CD4-positive, alpha-beta T cell treated with Interleukin-6 at 100 ng/mL for 8 hours (primary cell): ENCODE measurements around the gene CASP10.
"Not testable (repeated sequence)": the region's sequence is repeated elsewhere in the genome, so short reads cannot be mapped to it uniquely, and the experiment has no call there.

Source experiments
- DNase-seq: peaks from one replicate; pipeline ENCODE4 v3.0.0-alpha.2; 2020; ENCODE audit warnings: mixed read lengths, low spot score

Gene CASP10

DNA sequence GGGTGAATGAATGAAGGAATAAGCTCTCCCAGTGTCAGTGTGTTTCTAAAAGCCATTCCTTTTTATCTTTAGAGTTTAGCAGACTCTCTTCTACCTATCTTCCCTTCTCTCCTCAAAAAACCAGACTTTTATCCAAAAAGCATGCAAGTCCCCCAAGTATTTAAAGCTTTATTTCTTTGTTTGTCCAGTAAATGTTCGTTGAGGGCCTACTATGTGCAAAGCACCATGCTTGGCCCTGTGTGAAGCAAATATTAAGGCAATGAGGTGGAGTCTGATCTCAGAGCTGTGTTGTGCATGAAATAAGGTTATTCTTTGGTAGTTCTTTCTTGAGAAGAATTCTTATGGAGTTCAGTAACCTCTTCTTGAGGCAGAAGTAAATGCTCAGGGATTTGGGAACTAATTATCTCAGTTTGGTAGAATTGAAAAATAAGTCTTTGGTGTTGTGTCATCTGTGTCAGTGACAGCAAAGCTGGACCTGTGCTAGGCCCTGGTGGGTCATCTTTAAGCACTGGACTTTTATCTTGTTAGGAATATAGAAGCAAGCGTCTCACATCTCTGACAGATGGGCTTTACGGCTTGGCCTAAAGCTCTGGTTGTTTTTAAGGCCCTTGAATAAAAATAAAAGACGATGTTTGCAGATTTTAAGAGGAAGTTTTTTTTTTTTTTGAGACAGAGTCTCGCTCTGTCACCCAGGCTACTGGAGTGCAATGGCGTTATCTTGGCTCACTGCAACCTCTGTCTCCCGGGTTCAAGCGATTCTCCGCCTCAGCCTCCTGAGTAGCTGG lies 28.1 kb upstream of the CASP10 start:
- DNase-seq, result no peak

DNA sequence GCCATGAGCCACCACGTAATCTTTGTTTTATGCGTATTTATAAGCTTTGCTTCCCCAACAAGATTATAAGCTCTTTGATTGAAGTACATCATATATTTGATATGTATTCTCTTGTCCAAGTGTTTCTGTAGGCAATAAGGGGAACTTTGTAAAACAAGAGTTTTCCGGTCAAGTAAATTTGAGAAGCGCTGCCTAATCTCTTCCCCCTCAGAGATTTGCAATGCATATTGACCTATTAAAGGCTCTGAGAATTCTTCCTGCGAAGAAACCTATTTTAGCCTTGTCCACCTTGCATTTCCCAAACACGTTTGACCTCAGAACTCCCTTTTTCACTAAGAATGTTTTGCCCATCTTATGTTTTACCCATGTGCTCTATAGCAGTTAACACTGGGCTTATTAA lies 26.9 kb upstream of the CASP10 start:
- DNase-seq, result no peak

- DNase-seq, result no peak
These were observed 26.3 kb upstream of the CASP10 start for GRCh38 chr2:201156640-201157039.

DNA sequence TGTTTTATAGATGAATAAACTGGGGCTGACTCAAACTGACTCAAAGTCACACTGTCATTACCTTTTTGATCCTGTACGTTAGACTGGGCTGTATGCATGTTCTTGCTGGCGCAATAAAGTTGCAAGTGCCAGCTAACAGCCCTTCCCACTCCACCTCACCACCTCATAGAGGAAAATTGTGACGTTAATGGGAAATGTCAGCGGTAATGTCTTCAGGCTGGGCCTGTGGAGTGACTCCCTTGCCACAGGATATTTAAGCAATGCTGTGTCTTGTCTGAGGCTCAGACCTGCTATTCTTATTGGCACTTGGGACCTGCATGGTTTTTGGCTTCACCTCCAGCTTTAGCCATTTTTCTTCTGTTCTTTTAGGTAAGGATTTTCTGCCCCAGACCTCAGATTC lies 25.2 kb upstream of the CASP10 start:
- DNase-seq, result no peak

DNA sequence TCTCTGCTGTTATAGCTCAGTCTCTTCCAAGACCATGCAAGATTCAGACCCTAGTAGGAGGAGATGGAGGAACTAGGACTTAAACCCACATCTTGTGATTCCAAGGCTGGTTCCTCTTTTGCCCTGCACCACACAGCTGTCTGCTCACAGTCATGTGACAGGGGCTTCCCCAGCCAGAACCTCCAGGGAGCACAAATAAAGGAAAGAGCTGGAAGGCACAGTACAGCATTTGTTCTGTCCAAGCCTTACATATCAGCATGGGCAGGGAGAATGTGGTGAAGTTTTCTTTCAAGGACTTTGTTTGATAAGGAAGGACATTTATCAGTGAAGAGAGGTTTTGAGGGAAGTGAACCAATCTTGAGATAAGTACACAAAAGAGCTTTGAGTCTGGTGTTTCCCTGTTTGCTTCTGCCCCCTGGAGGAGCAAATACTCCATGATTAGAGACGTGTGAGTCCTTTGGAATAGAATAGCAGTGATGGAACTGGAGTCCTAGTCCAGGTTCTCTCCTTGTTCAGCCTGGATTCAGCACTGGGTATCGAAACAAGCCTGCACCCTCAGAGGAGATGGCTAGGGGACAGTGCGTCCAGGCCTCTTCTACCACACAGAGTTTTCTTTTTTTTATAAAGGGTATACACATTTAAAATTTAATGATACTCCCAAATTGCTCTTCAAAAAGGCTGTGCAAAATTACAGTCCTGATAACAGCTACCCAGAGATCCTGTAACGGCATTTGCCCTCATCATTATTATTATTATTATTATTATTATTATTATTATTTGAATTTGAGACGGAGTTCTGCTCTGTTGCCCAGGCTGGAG lies 24.6 kb upstream of the CASP10 start:
- DNase-seq, result peak; percentile 65

DNA sequence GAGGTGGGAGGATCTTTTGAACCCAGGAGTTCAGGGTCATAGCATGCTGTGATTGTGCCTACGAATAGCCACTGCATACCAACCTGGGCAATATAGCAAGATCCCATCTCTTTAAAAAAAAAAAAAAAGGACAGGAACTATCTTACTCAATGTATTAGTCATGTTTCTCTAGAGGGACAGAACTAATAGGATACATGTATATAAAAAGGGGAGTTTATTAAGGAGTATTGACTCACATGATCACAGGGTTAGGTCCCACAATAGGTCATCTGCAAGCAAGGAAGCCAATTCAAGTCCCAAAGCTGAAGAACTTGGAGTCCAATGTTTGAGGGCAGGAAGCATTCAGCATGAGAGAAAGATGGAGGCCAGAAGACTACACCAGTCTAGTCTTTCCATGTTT lies 18.8 kb upstream of the CASP10 start:
- no peak for DNase-seq

GRCh38 chr2:201167546-201167945 lies 15.4 kb upstream of the CASP10 start:
- no peak for DNase-seq

GRCh38 chr2:201168496-201168895 lies 14.4 kb upstream of the CASP10 start:
- DNase-seq, result not testable (repeated sequence)

DNA sequence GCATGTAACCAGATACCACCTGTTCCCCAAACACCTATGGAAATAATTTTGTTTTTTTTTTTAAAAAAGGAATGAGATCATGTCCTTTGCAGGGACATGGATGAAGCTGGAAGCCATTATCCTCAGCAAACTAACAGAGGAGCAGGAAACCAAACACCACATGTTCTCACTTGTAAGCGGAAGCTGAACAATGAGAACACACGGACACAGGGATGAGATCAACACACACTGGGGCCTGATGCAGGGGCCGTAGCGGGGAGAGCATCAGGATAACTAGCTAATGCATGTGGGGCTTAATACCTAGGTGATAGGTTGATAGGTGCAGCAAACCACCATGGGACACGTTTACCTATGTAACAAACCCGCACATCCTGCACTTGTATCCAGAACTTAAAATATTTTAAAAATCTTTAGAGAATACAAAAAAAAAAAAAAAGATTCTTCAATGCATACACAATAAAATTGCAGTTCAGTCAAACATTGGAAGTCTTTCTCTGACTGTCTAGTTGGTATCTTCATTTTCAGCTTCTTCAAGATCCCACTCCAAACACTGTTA lies 11.6 kb upstream of the CASP10 start:
- no peak for DNase-seq

GRCh38 chr2:201172279-201172678 lies 10.7 kb upstream of the CASP10 start:
- DNase-seq, result no peak

DNA sequence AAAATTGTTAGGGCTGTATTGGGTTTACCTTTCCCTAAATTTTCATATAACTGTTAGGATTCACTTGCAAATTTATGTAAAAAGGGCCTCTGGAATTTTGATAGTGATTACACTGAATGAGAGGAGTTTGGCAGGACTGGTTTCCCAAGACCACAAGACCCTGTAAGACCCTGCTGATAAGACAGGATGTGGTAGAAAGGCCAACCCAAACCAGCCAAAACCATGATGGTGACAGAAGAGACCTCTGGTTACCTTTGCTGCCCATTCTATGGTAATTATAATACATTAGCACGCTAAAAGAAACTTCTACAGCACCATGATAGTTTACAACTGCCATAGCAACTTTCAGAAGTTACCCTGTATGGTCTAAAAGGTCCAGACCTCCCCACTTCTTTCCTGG lies 8.3 kb upstream of the CASP10 start:
- DNase-seq, result no peak

GRCh38 chr2:201176081-201176481 lies 6.9 kb upstream of the CASP10 start:
- no peak for DNase-seq

GRCh38 chr2:201180010-201180409 lies 2.9 kb upstream of the CASP10 start:
- DNase-seq, result no peak

GRCh38 chr2:201183365-201183727 lies 405 bp downstream of the CASP10 start:
- no peak for DNase-seq

DNA sequence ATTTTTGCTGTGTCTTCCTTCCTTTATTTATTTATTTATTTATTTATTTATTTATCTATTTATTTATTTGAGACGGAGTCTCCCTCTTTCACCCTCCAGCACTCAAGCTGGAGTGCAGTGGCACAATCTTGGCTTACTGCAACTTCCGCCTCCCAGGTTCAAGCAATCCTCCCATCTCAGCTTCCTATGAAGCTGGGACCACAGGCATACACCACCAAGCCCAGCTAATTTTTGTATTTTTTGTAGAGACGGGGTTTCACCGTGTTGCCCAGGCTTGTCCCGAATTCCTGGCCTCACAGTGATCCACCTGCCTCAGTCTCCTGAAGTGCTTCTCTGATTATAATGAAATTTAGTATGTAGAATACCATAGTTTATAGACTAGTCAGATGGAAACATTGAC lies 894 bp downstream of the CASP10 start:
- not testable (repeated sequence) for DNase-seq

GRCh38 chr2:201184248-201184647 lies 1.3 kb downstream of the CASP10 start:
- DNase-seq, result not testable (repeated sequence)

DNA sequence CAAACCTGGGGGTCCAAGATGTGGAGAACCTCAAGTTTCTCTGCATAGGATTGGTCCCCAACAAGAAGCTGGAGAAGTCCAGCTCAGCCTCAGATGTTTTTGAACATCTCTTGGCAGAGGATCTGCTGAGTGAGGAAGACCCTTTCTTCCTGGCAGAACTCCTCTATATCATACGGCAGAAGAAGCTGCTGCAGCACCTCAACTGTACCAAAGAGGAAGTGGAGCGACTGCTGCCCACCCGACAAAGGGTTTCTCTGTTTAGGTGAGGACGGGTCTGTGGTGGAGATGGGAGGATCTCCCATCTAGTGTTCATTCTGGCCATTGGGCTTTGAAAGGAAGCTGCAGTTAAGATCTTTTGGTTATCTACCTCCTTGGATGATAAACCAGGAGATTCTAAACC lies 2.9 kb downstream of the CASP10 start:
- no peak for DNase-seq

- no peak for DNase-seq
These were observed 4.0 kb downstream of the CASP10 start for GRCh38 chr2:201186982-201187381.

DNA sequence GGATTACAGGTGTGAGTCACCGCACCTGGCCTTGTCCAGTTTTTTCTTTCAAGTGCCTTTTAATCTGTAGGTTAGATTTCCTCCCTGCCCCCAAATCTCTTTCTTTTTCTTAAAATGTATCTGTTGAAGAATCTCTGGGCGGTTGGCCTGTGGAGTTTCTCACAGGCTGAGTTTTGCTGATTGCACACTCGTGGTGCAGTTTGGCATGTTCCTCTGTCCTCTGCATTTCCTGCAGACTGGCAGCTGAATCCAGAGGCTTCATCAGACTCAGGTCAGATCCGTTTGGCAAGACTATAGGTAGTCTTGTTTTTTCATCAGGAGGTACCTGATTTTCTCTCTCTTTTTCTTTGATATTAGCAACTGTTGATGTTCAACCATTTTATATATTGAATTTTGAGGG lies 5.5 kb downstream of the CASP10 start:
- DNase-seq, result no peak

DNA sequence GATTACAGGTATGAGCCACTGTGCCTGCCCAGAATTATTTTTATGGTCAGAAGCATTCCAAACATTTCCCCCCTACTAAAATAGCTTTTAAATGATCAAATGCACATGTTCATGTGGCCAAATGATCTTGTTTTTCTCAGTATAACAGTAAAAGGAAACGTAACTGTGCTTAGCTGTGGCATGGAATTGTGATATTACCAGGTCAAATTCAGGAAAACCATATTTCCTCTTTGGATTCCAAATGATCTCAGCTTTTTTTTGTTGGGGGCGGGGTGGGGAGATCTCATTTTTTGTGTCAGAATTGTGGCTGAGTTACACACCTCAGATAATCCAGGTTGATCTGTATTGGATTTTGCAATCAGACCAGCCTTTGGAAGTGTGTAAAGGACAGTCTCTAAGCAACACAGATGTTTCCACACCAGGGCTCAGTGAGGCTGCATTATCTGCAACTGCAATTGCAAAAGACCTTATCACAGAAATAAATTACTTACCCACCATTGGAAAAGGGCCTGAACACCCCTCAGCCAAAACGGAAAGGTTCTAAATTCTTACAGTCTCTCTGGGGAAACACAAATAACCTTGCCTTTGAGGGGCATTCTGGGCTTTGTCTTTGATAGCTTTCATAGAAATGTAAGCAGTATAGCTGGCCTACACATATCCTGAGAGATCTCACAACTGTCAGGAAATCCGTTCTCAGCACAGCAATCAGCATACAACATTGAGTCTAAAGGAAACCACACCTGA lies 8.4 kb downstream of the CASP10 start:
- peak; percentile 60 for DNase-seq

DNA sequence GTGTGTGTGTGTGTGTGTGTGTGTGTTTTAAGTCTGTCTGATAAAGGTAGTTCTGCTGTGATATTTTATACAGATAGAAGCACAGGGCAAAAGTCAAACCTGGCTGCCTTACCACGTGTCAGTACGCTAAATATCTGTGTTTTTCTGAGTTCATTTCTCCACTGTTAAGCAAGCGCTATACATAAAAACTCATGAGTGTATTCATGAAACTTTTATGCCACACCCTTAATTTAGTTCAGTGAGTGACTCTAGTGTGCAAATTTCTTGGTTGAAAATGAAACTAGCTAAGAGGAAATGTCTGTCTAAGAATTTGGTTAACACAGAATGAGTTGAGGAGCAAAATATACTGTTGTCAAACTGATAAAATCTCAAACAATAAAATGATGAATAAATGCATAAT lies 11.2 kb downstream of the CASP10 start:
- DNase-seq, result peak; percentile 36

GRCh38 chr2:201195331-201195730 lies 12.4 kb downstream of the CASP10 start:
- DNase-seq, result no peak
